ENCODE data around the gene CNN2.

The CNN2 gene

GRCh38 chr19:996051-996838 lies 30.2 kb upstream of the CNN2 start:
- DNase-seq: no peak

- no peak for DNase-seq
These were observed 28.3 kb upstream of the CNN2 start for GRCh38 chr19:998064-998463.

GRCh38 chr19:999379-999719 lies 27.1 kb upstream of the CNN2 start:
- no peak for DNase-seq

GRCh38 chr19:1000095-1000494 lies 26.3 kb upstream of the CNN2 start, which contains the start of gene GRIN3B:
TSS of gene GRIN3B (plus strand) at chr19:1000419. CDS start at chr19:1000438, 19 bp downstream.
- DNase-seq: no peak

- DNase-seq: no peak
These were observed 25.5 kb upstream of the CNN2 start for GRCh38 chr19:1000591-1001537.

- DNase-seq: no peak
These were observed 24.8 kb upstream of the CNN2 start for GRCh38 chr19:1001538-1002166.

- DNase-seq: no peak
These were observed 23.8 kb upstream of the CNN2 start for GRCh38 chr19:1002600-1002999.

- DNase-seq: no peak
These were observed 23.1 kb upstream of the CNN2 start for GRCh38 chr19:1003283-1003682.

GRCh38 chr19:1004204-1004802 lies 22.1 kb upstream of the CNN2 start:
- DNase-seq: no peak

- DNase-seq: no peak
These were observed 21.4 kb upstream of the CNN2 start for GRCh38 chr19:1004803-1005664.

- DNase-seq: no peak
These were observed 19.6 kb upstream of the CNN2 start for GRCh38 chr19:1006711-1007398.

GRCh38 chr19:1007399-1008251 lies 18.8 kb upstream of the CNN2 start:
- no peak for DNase-seq

GRCh38 chr19:1008268-1009040 lies 18.0 kb upstream of the CNN2 start:
- no peak for DNase-seq

- DNase-seq: no peak
These were observed 17.1 kb upstream of the CNN2 start for GRCh38 chr19:1009041-1009980.

- no peak for DNase-seq
These were observed 16.3 kb upstream of the CNN2 start for GRCh38 chr19:1009981-1010538.

- no peak for DNase-seq
These were observed 15.6 kb upstream of the CNN2 start for GRCh38 chr19:1010586-1011510.

- no peak for DNase-seq
These were observed 14.5 kb upstream of the CNN2 start for GRCh38 chr19:1011831-1012333.

Data from NCI-H2081 treated with DMSO at 0.1 percent for 48 hours (cell line).